SU-DHL-6 (cell line): ENCODE measurements around the gene CPPED1.

Experiments used
- H2AFZ ChIP-seq: fragments of 200-600 bp; sonication (generic); 2 replicates; pipeline ENCODE4 v1.6.1; 2014; ENCODE audit warnings: low read depth, mild to moderate bottlenecking, moderate library complexity, mixed read lengths, antibody characterized with exemption, low read length; ENCODE audit not compliant: severe bottlenecking
- H3F3A ChIP-seq: fragments of 200-600 bp; shearing (Covaris generic); 2 replicates; pipeline ENCODE4 v1.6.0; 2016; ENCODE audit warnings: antibody characterized with exemption, mild to moderate bottlenecking; ENCODE audit not compliant: insufficient read depth
- H3K27ac ChIP-seq: fragments of 200-600 bp; sonication (generic); 2 replicates; pipeline ENCODE4 v1.5.1; 2016; ENCODE audit warnings: low read depth, mild to moderate bottlenecking, low read length, moderate library complexity, mixed read lengths
- H3K27me3 ChIP-seq: fragments of 200-600 bp; sonication (generic), shearing (Covaris generic); 2 replicates; pipeline ENCODE4 v1.6.0; 2014; ENCODE audit warnings: mild to moderate bottlenecking, low read length
- H3K36me3 ChIP-seq: fragments of 200-600 bp; sonication (generic); 2 replicates; pipeline ENCODE4 v1.6.1; 2014; ENCODE audit warnings: mild to moderate bottlenecking, low read length, mixed read lengths
- H3K4me2 ChIP-seq: fragments of 300-600, 200-600 bp; shearing (Covaris generic), sonication (generic); 2 replicates; pipeline ENCODE4 v1.6.0; 2014; ENCODE audit warnings: low read length, low read depth, mild to moderate bottlenecking; ENCODE audit not compliant: poor library complexity, severe bottlenecking
- H3K4me3 ChIP-seq: fragments of 200-600 bp; sonication (generic); 2 replicates; pipeline ENCODE4 v1.5.1; 2014; ENCODE audit warnings: antibody characterized with exemption, low read length, mild to moderate bottlenecking, mixed read lengths; ENCODE audit not compliant: insufficient read depth, poor library complexity, severe bottlenecking
- H3K79me2 ChIP-seq: fragments of 200-600 bp; sonication (generic); 2 replicates; pipeline ENCODE4 v1.6.1; 2014; ENCODE audit warnings: mild to moderate bottlenecking, low read length, moderate library complexity; ENCODE audit not compliant: insufficient read depth
- H3K9ac ChIP-seq: fragments of 200-600 bp; sonication (generic); 2 replicates; pipeline ENCODE4 v1.7.0; 2014; ENCODE audit warnings: mild to moderate bottlenecking, low read length
- H3K9me2 ChIP-seq: fragments of 200-600 bp; sonication (generic); replicated peaks from 2 replicates; pipeline ENCODE4 v1.6.1; 2014; ENCODE audit warnings: low read length; ENCODE audit not compliant: insufficient read depth
- H3K9me3 ChIP-seq: fragments of 200-600 bp; sonication (generic); 2 replicates; pipeline ENCODE4 v1.6.1; 2014; ENCODE audit warnings: low read length, mixed read lengths; ENCODE audit not compliant: insufficient read depth
- H4K20me1 ChIP-seq: fragments of 200-600 bp; sonication (generic); 2 replicates; pipeline ENCODE4 v1.6.1; 2014; ENCODE audit warnings: low read depth, mild to moderate bottlenecking, antibody characterized with exemption, low read length, moderate library complexity, mixed read lengths
- EZH2phosphoT487 ChIP-seq: fragments of 200-600 bp; sonication (generic), shearing (Covaris generic); conservative IDR thresholded peaks from 2 replicates; pipeline ENCODE4 v1.6.1; 2018; ENCODE audit warnings: mild to moderate bottlenecking, antibody characterized with exemption, low read length, moderate library complexity, mixed read lengths
- TF ChIP-seq, protein P1 (sequence below): fragments of 200-600 bp; sonication (generic); IDR thresholded peaks from one replicate; pipeline ENCODE4 v1.5.1; 2017; ENCODE audit warnings: antibody characterized with exemption, mild to moderate bottlenecking, low read length, moderate library complexity; ENCODE audit not compliant: insufficient read depth, poor library complexity, severe bottlenecking

CPPED1 gene

DNA sequence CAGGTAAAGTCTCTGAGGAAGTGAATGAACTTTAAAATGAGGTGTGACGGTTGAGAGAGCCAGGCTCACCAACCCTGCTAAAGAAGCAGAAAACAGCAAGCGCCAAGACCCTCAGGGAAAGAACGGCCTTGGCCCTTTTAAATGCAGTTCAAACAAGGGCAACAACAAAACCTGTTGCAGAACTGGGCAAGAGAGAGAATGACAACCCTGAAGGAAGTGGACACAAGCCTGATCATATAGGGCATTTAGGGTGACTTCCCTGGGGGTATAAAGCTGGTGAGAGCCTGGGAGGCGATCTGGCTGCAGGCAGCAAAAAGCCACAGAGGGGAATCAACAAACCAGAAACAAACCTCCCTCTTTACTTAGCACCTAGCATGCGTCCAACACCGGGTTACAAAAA, 1.0 kb downstream of the CPPED1 start:
- Histone ChIP-seq H3K36me3 (no peaks in the 10 kb centered on the region), H3K9ac (no peak overlapping the region), H3F3A (no peaks in the 10 kb centered on the region), H2AFZ (no peak overlapping the region), H3K4me3 (no peak overlapping the region), H4K20me1 (no peaks in the 10 kb centered on the region), H3K4me2 (no peak overlapping the region), H3K9me2 (no peaks in the 10 kb centered on the region), H3K9me3 (no peaks in the 10 kb centered on the region), H3K79me2 (no peaks in the 10 kb centered on the region), H3K27me3 (no peaks in the 10 kb centered on the region), H3K27ac (no peak overlapping the region)
- no peak for TF ChIP-seq EZH2phosphoT487
- TF ChIP-seq, protein P1, sequence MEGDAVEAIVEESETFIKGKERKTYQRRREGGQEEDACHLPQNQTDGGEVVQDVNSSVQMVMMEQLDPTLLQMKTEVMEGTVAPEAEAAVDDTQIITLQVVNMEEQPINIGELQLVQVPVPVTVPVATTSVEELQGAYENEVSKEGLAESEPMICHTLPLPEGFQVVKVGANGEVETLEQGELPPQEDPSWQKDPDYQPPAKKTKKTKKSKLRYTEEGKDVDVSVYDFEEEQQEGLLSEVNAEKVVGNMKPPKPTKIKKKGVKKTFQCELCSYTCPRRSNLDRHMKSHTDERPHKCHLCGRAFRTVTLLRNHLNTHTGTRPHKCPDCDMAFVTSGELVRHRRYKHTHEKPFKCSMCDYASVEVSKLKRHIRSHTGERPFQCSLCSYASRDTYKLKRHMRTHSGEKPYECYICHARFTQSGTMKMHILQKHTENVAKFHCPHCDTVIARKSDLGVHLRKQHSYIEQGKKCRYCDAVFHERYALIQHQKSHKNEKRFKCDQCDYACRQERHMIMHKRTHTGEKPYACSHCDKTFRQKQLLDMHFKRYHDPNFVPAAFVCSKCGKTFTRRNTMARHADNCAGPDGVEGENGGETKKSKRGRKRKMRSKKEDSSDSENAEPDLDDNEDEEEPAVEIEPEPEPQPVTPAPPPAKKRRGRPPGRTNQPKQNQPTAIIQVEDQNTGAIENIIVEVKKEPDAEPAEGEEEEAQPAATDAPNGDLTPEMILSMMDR: no peak

DNA sequence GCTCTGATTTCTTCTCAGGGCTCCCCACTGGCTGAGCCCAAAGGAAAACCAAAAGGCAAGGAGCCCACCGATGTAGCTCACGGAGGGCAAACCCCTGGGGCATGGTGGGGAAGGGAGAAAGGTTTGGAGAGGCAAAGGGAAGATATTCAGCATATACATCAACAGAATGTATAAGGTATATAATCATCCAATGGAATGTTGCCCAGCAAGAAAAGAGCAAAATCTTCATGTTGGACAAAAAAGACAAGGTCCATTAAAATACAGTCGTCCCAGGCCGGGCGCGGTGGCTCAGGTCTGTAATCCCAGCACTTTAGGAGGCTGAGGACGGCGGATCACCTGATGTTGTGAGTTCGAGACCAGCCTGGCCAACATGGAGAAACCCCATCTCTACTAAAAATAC, 1.6 kb downstream of the CPPED1 start:
- Histone ChIP-seq H3K9me3 (no peaks in the 10 kb centered on the region), H3K79me2 (no peaks in the 10 kb centered on the region), H3K27ac (no peak overlapping the region), H3K9ac (no peak overlapping the region), H3F3A (no peaks in the 10 kb centered on the region), H3K27me3 (no peaks in the 10 kb centered on the region), H3K36me3 (no peaks in the 10 kb centered on the region), H3K4me3 (no peak overlapping the region), H2AFZ (no peak overlapping the region), H4K20me1 (no peaks in the 10 kb centered on the region), H3K9me2 (no peaks in the 10 kb centered on the region), H3K4me2 (no peak overlapping the region)
- no peak for TF ChIP-seq EZH2phosphoT487
- TF ChIP-seq, protein P1: no peak

GRCh38 chr16:12801511-12802042, 2.1 kb downstream of the CPPED1 start:
- Histone ChIP-seq H3K79me2 (no peaks in the 10 kb centered on the region), H3K9ac (no peak overlapping the region), H3K27ac (no peak overlapping the region), H2AFZ (no peak overlapping the region), H3K36me3 (no peaks in the 10 kb centered on the region), H3K9me2 (no peaks in the 10 kb centered on the region), H4K20me1 (no peaks in the 10 kb centered on the region), H3K4me3 (no peak overlapping the region), H3K4me2 (no peak overlapping the region), H3F3A (no peaks in the 10 kb centered on the region), H3K9me3 (no peaks in the 10 kb centered on the region), H3K27me3 (no peaks in the 10 kb centered on the region)
- TF ChIP-seq, protein P1: no peak
- TF ChIP-seq EZH2phosphoT487: no peak
